Prostate gland (tissue), 2 donors: Measurements from ENCODE around the gene DPP3. TPM values are rescaled to one million over a fixed set of nuclear protein-coding genes. Genes with fewer than 3 reads are reported as not detected.
"Not testable (repeated sequence)": the region's sequence is repeated elsewhere in the genome, so short reads cannot be mapped to it uniquely, and the experiment has no call there.

Experiments
- DNase-seq: peaks from one replicate; pipeline ENCODE4 v3.0.0-alpha.2; 2019; ENCODE audit warnings: low spot score
- H3K27ac ChIP-seq, 2 donors: fragments of 200-600 bp; sonication (generic); 2 replicates each; pipeline ENCODE4 v1.5.1; 2017 to 2019
- H3K27me3 ChIP-seq: fragments of 200-600 bp; sonication (generic); replicated peaks from 2 replicates; pipeline ENCODE4 v1.5.1; 2019; ENCODE audit not compliant: insufficient read depth
- H3K36me3 ChIP-seq, 2 donors: fragments of 200-600 bp; sonication (generic); 1 replicate in 1 of 2; 2 replicates in 1 of 2; pipeline versions ENCODE4 v1.5.1 to v1.8.1; 2017 to 2019
- H3K4me1 ChIP-seq: fragments of 200-600 bp; sonication (generic); replicated peaks from 2 replicates; pipeline ENCODE4 v1.5.1; 2019
- H3K4me3 ChIP-seq, 2 donors: fragments of 200-600 bp; sonication (generic); 2 replicates each; pipeline ENCODE4 v1.5.1; 2017 to 2019
- H3K9me3 ChIP-seq: fragments of 200-600 bp; sonication (generic); 2 replicates; pipeline ENCODE4 v1.5.1; 2017
- CTCF ChIP-seq, 4 experiments: fragments of 200-600 bp in 2 of 4; fragments of 450-650 bp in 2 of 4; sonication (generic) in 2 of 4; IDR thresholded peaks; 1 replicate in 3 of 4; 2 replicates in 1 of 4; pipeline ENCODE4 v1.5.1; 2016 to 2019; ENCODE audit warnings: antibody characterized with exemption in 4 of 4, mild to moderate bottlenecking in 2 of 4, moderate library complexity in 2 of 4
- POLR2A ChIP-seq: fragments of 450-650 bp; IDR thresholded peaks from one replicate; pipeline ENCODE4 v1.6.1; 2016; ENCODE audit warnings: antibody characterized with exemption, mild to moderate bottlenecking
- POLR2AphosphoS5 ChIP-seq: sonication (generic); formaldehyde crosslinking; IDR thresholded peaks from one replicate; pipeline ENCODE4 v1.6.1; 2017; ENCODE audit warnings: antibody characterized with exemption
- WGBS: methylation state at CpG from one replicate; pipeline ENCODE4 v1.1.5; 2018; 5-methylcytosine and 5-hydroxymethylcytosine counted together
- intact Hi-C: fragments of 100-400 bp; cut with DNase I; formaldehyde crosslinking; loops from one replicate; pipeline ENCODE4 v1.14.2; 2022
- total RNA-seq, 2 donors: library from RNA; depleted of rRNA; stranded (reverse); fragments of >200 nt; gene quantifications; one replicate each; pipeline ENCODE4 v1.1.0, GENCODE V29; 2016

DPP3 gene
- total RNA-seq, 2 donors from 2014 or later, result 37.0 to 53.6 TPM

GRCh38 chr11:66530927-66531709, 50.9 kb downstream of the DPP3 start:
- WGBS, result 89% methylated on average over 10 of the region's 10 CpGs
- intact Hi-C loops, result no loop called here
- H3K27me3 ChIP-seq, result no peaks in the 10 kb centered on the region
- H3K9me3 ChIP-seq, result no peaks in the 10 kb centered on the region
- TF ChIP-seq POLR2AphosphoS5, result no peak
- no peak for TF ChIP-seq POLR2A
- TF ChIP-seq CTCF (IDR thresholded peaks at IDR 0.05), result no peak
- no peak overlapping the region for H3K4me3 ChIP-seq
- H3K36me3 ChIP-seq, result no peaks in the 10 kb centered on the region
- no peaks in the 10 kb centered on the region for H3K4me1 ChIP-seq
- H3K27ac ChIP-seq, result no peak overlapping the region
- no peak for DNase-seq

- Histone ChIP-seq H3K27me3 (no peaks in the 10 kb centered on the region), H3K36me3 (no peaks in the 10 kb centered on the region), H3K4me1 (no peaks in the 10 kb centered on the region), H3K4me3 (no peak overlapping the region), H3K9me3 (no peaks in the 10 kb centered on the region), H3K27ac (no peak overlapping the region)
- TF ChIP-seq POLR2A, result no peak
- TF ChIP-seq CTCF (IDR thresholded peaks at IDR 0.05), result no peak
- no peak for TF ChIP-seq POLR2AphosphoS5
- intact Hi-C loops, result no loop called here
- 87% methylated on average over 11 of the region's 11 CpGs for WGBS
- no peak for DNase-seq
Measured at GRCh38 chr11:66531841-66532240, 51.6 kb downstream of the DPP3 start.

- DNase-seq, result no peak
- intact Hi-C loops, result no loop called here
- no peaks in the 10 kb centered on the region for H3K27me3 ChIP-seq
- WGBS, result 75% methylated on average over 6 of the region's 6 CpGs
- no peaks in the 10 kb centered on the region for H3K36me3 ChIP-seq
- TF ChIP-seq POLR2AphosphoS5 (no peak), POLR2A (no peak), CTCF (IDR thresholded peaks at IDR 0.05) (no peak)
- no peak overlapping the region for H3K4me3 ChIP-seq
- H3K9me3 ChIP-seq, result no peaks in the 10 kb centered on the region
- H3K4me1 ChIP-seq, result no peaks in the 10 kb centered on the region
- H3K27ac ChIP-seq, result no peak overlapping the region
Measured at GRCh38 chr11:66532784-66533183, 52.5 kb downstream of the DPP3 start.

GRCh38 chr11:66539170-66539869, 59.1 kb downstream of the DPP3 start:
- no peak overlapping the region for H3K27ac ChIP-seq
- H3K9me3 ChIP-seq, result no peaks in the 10 kb centered on the region
- no peaks in the 10 kb centered on the region for H3K36me3 ChIP-seq
- WGBS, result 76% methylated on average over 13 of the region's 16 CpGs
- no peaks in the 10 kb centered on the region for H3K27me3 ChIP-seq
- TF ChIP-seq CTCF (IDR thresholded peaks at IDR 0.05), result no peak
- TF ChIP-seq POLR2A, result no peak
- TF ChIP-seq POLR2AphosphoS5, result no peak
- no peak for DNase-seq
- intact Hi-C loops, result no loop called here
- no peak overlapping the region for H3K4me3 ChIP-seq
- H3K4me1 ChIP-seq, result peaks cover 4% of the 10 kb centered on the region

- TF ChIP-seq CTCF (IDR thresholded peaks at IDR 0.05), result no peak
- WGBS, result 93% methylated on average over 10 of the region's 10 CpGs
- intact Hi-C loops, result no loop called here
- H3K36me3 ChIP-seq, result no peaks in the 10 kb centered on the region
- no peak for DNase-seq
- no peaks in the 10 kb centered on the region for H3K9me3 ChIP-seq
- H3K27me3 ChIP-seq, result no peaks in the 10 kb centered on the region
- no peak overlapping the region for H3K27ac ChIP-seq
- H3K4me1 ChIP-seq, result peaks cover 4% of the 10 kb centered on the region
- H3K4me3 ChIP-seq, result no peak overlapping the region
Measured at GRCh38 chr11:66539870-66540213, 59.6 kb downstream of the DPP3 start.

GRCh38 chr11:66540598-66540997, 60.4 kb downstream of the DPP3 start:
- H3K27ac ChIP-seq, H3K9me3 ChIP-seq, DNase-seq, H3K4me3 ChIP-seq, intact Hi-C loops, H3K4me1 ChIP-seq, H3K27me3 ChIP-seq, H3K36me3 ChIP-seq: not testable (repeated sequence)
- 87% methylated on average over 8 of the region's 8 CpGs for WGBS
